ENCODE results near the gene CROCC.

Gene CROCC

DNA sequence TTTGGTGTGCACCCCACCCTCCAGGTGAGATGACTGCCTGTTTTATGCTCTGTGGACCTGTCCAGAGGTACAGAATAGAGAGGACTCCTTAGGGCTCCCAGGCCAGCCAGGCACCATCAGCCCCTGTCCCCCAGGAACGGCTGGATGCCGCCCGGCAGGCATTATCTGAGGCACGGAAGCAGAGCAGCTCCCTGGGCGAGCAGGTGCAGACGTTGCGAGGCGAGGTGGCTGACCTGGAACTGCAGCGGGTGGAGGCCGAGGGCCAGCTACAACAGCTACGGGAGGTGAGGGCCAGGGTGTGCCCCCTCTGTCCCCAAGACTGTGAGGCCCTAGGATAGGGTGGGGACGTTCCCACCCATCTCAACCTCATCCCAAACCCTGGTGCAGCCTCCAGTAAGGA, 47.9 kb downstream of the CROCC start:
- POLR2A ChIA-PET, result no interaction called here
- CTCF ChIA-PET, result interaction anchor here (0.8 kb wide), 1 partner anchor 9 kb away, joined by 3 read pairs; no protein-coding TSS in a partner anchor
- TF ChIP-seq, protein P1, sequence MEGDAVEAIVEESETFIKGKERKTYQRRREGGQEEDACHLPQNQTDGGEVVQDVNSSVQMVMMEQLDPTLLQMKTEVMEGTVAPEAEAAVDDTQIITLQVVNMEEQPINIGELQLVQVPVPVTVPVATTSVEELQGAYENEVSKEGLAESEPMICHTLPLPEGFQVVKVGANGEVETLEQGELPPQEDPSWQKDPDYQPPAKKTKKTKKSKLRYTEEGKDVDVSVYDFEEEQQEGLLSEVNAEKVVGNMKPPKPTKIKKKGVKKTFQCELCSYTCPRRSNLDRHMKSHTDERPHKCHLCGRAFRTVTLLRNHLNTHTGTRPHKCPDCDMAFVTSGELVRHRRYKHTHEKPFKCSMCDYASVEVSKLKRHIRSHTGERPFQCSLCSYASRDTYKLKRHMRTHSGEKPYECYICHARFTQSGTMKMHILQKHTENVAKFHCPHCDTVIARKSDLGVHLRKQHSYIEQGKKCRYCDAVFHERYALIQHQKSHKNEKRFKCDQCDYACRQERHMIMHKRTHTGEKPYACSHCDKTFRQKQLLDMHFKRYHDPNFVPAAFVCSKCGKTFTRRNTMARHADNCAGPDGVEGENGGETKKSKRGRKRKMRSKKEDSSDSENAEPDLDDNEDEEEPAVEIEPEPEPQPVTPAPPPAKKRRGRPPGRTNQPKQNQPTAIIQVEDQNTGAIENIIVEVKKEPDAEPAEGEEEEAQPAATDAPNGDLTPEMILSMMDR (IDR thresholded peaks at IDR 0.05; ENCODE audit: control extremely low read depth, extremely low read depth, low read depth, missing control alignments), result no peak
- no peak for DNase-seq (ENCODE audit: extremely low spot score)

DNA sequence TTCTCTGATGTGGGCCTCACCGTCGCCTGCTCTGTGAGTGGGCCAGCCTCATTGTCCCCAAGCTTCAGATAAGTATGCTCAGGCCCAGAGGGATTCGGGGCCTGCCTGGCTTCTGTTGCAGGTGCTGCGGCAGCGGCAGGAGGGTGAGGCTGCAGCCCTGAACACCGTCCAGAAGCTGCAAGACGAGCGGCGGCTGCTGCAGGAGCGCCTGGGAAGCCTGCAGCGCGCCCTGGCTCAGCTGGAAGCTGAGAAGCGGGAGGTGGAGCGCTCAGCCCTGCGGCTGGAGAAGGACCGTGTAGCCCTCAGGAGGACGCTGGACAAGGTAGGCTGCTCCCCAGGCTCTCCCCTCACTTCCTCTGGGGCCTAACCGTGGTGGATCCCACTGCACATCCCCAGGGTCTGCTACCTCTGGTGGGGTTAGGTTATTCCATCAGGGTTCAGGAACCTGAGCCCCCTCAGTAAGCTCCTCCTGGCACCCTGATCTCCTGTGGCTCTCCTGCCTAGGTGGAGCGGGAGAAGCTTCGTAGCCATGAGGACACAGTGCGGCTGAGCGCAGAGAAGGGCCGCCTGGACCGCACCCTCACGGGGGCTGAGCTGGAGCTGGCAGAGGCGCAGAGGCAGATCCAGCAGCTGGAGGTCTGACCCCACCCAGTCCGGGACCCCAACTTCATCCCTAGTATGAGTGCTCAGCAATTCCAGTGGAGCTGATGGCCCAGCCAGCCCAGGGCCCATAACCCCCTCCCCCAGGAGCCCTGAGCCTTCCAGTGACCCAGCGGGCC, 48.6 kb downstream of the CROCC start:
- POLR2A ChIA-PET, result interaction anchor here (0.6 kb wide), 1 partner anchor 842 kb away, joined by 5 read pairs; no protein-coding TSS in a partner anchor
- DNase-seq (ENCODE audit: extremely low spot score), result no peak
- TF ChIP-seq, protein P1 (IDR thresholded peaks at IDR 0.05; ENCODE audit: control extremely low read depth, extremely low read depth, low read depth, missing control alignments), result no peak
- CTCF ChIA-PET, result interaction anchor here (0.8 kb wide), 1 partner anchor 10 kb away, joined by 3 read pairs; no protein-coding TSS in a partner anchor

DNA sequence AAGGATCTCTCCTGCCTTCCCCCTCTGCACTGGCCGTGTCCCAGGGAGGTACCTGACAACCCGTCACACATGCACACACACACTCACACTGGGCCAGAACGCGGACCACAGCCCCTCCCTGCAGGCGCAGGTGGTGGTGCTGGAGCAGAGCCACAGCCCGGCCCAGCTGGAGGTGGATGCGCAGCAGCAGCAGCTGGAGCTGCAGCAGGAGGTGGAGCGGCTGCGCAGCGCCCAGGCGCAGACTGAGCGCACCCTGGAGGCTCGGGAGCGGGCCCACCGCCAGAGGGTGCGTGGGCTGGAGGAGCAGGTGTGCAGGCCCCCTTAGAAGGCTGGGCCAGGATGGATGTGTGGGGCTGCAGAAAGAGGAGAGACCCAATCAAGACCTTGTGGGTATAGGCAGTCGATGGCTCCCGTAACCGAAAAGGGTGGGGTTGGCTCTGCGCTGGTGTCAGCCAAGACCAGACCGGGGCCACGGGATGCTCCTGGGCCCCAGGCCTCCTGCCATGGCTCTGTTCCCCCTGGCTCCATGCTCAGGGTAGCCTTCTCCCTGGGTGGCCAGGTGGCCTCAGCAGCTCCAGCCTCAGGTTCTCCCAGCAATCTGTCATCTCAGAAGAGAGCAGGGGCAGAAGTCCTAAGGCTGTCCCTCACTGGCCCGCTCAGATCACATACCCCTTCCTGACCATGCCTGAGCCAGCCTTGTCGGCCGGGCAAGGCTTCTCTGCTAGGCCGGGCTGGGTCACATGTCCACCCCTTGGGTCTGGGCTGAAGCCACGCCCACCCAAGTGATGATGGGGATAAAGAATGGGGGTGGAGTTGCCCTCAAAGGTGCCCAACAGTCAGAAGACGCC, 49.8 kb downstream of the CROCC start:
- ChIA-PET POLR2A (no interaction called here), CTCF (interaction anchor here (1.2 kb wide), 1 partner anchor 11 kb away, joined by 4 read pairs; no protein-coding TSS in a partner anchor)
- TF ChIP-seq, protein P1 (IDR thresholded peaks at IDR 0.05; ENCODE audit: control extremely low read depth, extremely low read depth, low read depth, missing control alignments), result no peak
- no peak for DNase-seq (ENCODE audit: extremely low spot score)

DNA sequence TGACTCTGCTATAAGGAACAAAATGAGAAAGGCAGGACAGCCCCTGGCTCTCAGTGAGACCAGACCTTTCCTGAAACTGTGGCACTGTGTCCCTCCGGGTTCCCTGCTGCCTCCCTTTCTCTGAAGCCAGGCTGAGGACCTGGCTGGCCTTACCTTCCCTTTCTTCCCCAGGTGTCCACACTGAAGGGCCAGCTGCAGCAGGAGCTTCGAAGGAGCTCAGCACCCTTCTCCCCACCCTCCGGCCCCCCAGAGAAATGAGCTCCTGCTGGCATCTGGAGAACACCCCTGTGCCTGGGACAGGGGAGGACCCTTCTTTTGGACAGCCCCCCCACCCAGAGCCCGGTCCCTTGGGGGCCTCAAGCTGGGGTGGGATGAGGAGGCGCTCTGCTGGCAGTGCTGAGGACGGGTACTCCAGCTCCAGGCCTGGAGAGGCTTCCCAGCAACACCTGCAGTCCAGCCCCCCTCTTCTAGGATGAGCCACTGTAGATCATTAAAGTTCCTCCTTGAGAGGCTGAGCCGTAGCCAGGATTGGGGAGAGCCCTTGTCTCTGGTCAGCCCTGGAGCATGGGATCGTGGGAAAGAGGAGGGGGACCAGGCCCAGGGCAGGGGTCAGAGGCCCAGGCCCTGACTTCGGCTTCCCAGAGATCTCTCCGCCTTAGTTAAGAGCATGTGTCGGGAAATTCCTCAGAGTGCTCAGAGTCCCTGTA, 50.6 kb downstream of the CROCC start:
- no peak for DNase-seq (ENCODE audit: extremely low spot score)
- POLR2A ChIA-PET, result no interaction called here
- CTCF ChIA-PET, result interaction anchor here (1.2 kb wide), 1 partner anchor 12 kb away, joined by 4 read pairs; no protein-coding TSS in a partner anchor
- TF ChIP-seq, protein P1 (IDR thresholded peaks at IDR 0.05; ENCODE audit: control extremely low read depth, extremely low read depth, low read depth, missing control alignments), result no peak

DNA sequence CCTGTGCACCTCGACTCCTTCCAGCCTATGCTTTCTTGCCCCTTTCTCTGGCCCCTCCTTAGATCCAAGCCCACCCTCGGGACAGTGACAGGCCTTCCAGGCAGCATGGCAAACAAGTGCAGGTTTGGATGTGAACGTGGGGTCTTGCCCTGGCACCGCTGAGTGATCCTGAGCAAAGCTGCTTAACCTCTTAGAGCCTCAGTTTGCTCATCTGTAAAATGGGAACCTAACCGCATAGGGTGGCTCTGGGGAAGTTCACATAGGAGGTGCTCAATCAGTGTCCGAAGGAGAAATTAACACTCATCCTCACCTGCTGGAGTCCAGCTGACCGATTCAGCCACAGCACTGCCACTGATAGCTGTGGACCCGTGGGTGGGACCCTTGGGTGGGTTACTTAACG, 51.5 kb downstream of the CROCC start:
- DNase-seq (ENCODE audit: extremely low spot score), result no peak
- CTCF ChIA-PET, result interaction anchor here (1.0 kb wide), 1 partner anchor 22 kb away, joined by 4 read pairs; no protein-coding TSS in a partner anchor
- TF ChIP-seq, protein P1 (IDR thresholded peaks at IDR 0.05; ENCODE audit: control extremely low read depth, extremely low read depth, low read depth, missing control alignments), result no peak
- POLR2A ChIA-PET, result no interaction called here

DNA sequence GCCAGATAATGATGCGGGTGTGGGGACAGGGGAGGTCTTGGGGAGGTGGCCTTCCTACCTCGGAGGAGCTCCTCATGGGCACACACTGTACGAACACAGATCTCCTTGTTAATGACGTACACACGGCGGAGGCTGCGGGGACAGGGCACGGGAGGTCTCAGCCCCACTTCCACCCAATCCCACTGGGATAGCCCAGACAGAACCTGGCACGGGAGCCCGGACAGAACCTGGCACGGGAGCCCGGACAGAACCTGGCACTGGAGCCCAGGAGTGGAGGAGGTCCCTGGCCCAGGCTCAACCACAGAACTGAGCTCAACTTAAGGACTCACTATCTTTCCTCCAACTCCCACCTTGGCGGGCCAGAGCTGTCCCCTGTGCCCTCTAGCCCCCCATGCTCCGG, 53.5 kb downstream of the CROCC start:
- no peak for DNase-seq (ENCODE audit: extremely low spot score)
- ChIA-PET POLR2A (no interaction called here), CTCF (interaction anchor here (1.6 kb wide), 1 partner anchor 14 kb away, joined by 4 read pairs; no protein-coding TSS in a partner anchor)
- TF ChIP-seq, protein P1 (IDR thresholded peaks at IDR 0.05; ENCODE audit: control extremely low read depth, extremely low read depth, low read depth, missing control alignments), result no peak

Measured in GM10248 (cell line).